Sigmoid colon (tissue), 7 donors: ENCODE measurements around the gene KSR1. TPM values are rescaled to one million over a fixed set of nuclear protein-coding genes. Genes with fewer than 3 reads are reported as not detected.

ENCODE experiments used
- DNase-seq: peaks from one replicate; pipeline ENCODE4 v3.0.0-alpha.2; 2019
- H3K27ac ChIP-seq, 4 donors: fragments of 200-600 bp; sonication (generic); one replicate each; pipeline ENCODE4 v1.5.1; 2016 to 2019; ENCODE audit warnings: mild to moderate bottlenecking in 1 of 4
- H3K27me3 ChIP-seq, 3 donors: fragments of 200-600 bp; sonication (generic); one replicate each; pipeline ENCODE4 v1.5.1; 2019; ENCODE audit warnings: mild to moderate bottlenecking in 1 of 3
- H3K36me3 ChIP-seq, 4 donors: fragments of 200-600 bp; sonication (generic); one replicate each; pipeline ENCODE4 v1.5.1; 2016 to 2019
- H3K4me1 ChIP-seq, 4 donors: fragments of 200-600 bp; sonication (generic); one replicate each; pipeline ENCODE4 v1.5.1; 2017 to 2019
- H3K4me3 ChIP-seq, 4 donors: fragments of 200-600 bp; sonication (generic); one replicate each; pipeline ENCODE4 v1.5.1; 2017 to 2019; ENCODE audit warnings: mild to moderate bottlenecking in 2 of 4, moderate library complexity in 1 of 4
- H3K9me3 ChIP-seq, 4 donors: fragments of 200-600 bp in 3 of 4; sonication (generic) in 3 of 4; one replicate each; pipeline versions ENCODE4 v1.5.1 to v1.6.1; 2013 to 2019
- CTCF ChIP-seq, 4 experiments: fragments of 450-650 bp in 3 of 4; fragments of 200-600 bp in 1 of 4; IDR thresholded peaks; one replicate each; pipeline ENCODE4 v1.5.1; 2016 to 2019; ENCODE audit warnings: antibody characterized with exemption in 4 of 4, mild to moderate bottlenecking in 3 of 4, moderate library complexity in 2 of 4
- EP300 ChIP-seq, 4 donors: sonication (generic); formaldehyde crosslinking; IDR thresholded peaks; one replicate each; pipeline ENCODE4 v1.6.1; 2017; ENCODE audit warnings: antibody characterized with exemption in 4 of 4
- POLR2A ChIP-seq, 2 donors: fragments of 450-650 bp; IDR thresholded peaks; one replicate each; pipeline ENCODE4 v1.6.1; 2016; ENCODE audit warnings: antibody characterized with exemption in 2 of 2, mild to moderate bottlenecking in 2 of 2, moderate library complexity in 2 of 2
- POLR2AphosphoS5 ChIP-seq, 4 donors: sonication (generic); formaldehyde crosslinking; IDR thresholded peaks; one replicate each; pipeline ENCODE4 v1.6.1; 2017; ENCODE audit warnings: antibody characterized with exemption in 4 of 4
- WGBS, 2 donors: extraction: QIAGEN DNeasy Blood & Tissue Kit; methylation state at CpG; one replicate each; pipeline ENCODE4 v1.1.7; 2013; 5-methylcytosine and 5-hydroxymethylcytosine counted together
- intact Hi-C: fragments of 100-400 bp; cut with DNase I; formaldehyde crosslinking; loops from one replicate; pipeline ENCODE4 v1.15.1; 2023
- polyA plus RNA-seq, 3 donors: library from polyadenylated mRNA; stranded (reverse); fragments of 200-250 nt; gene quantifications; one replicate each; pipeline ENCODE4 v1.2.3, GENCODE V29; 2013
- total RNA-seq, 4 donors: library from RNA; depleted of rRNA; stranded (reverse); fragments of >200 nt; gene quantifications; one replicate each; pipeline ENCODE4 v1.1.0, GENCODE V29; 2016
- donor health status: healthy with polysubstance abuse.
- donor health status: Bipolar disorder and iron deficiency.
- donor health status: healthy.

The KSR1 gene
- total and polyA plus RNA-seq, 7 donors, result 4.2 to 25.8 (median 18.2) TPM

GRCh38 chr17:27521281-27522027 is 65.2 kb downstream of the KSR1 start:
- WGBS, 2 donors, result 88 to 92% methylated on average over 7 of the region's 7 CpGs
- TF ChIP-seq CTCF (IDR thresholded peaks at IDR 0.05), result no peak
- no peak for TF ChIP-seq POLR2AphosphoS5 (IDR thresholded peaks at IDR 0.05)
- TF ChIP-seq EP300 (IDR thresholded peaks at IDR 0.05), result no peak
- TF ChIP-seq POLR2A (IDR thresholded peaks at IDR 0.05), result no peak
- Histone ChIP-seq H3K9me3 (no peaks in the 10 kb centered on the region), H3K4me1 (peaks cover 0 to 50% (median 21%) of the 10 kb centered on the region in 4 donors), H3K27me3 (no peaks in the 10 kb centered on the region), H3K36me3 (no peaks in the 10 kb centered on the region), H3K4me3 (no peak overlapping the region), H3K27ac (peak overlapping the region in 2 of 4 donors; percentile 11)
- no peak for DNase-seq
- intact Hi-C loops, result no loop called here

- Histone ChIP-seq H3K27me3 (no peaks in the 10 kb centered on the region), H3K4me1 (peaks cover 0 to 57% (median 27%) of the 10 kb centered on the region in 4 donors), H3K27ac (peak overlapping the region in 2 of 4 donors; percentile 11), H3K9me3 (no peaks in the 10 kb centered on the region), H3K4me3 (no peak overlapping the region), H3K36me3 (no peaks in the 10 kb centered on the region)
- intact Hi-C loops, result no loop called here
- peak in 1 of 4 donors; percentile 33 for TF ChIP-seq POLR2AphosphoS5 (IDR thresholded peaks at IDR 0.05)
- TF ChIP-seq EP300 (IDR thresholded peaks at IDR 0.05), result no peak
- no peak for TF ChIP-seq CTCF (IDR thresholded peaks at IDR 0.05)
- no peak for TF ChIP-seq POLR2A (IDR thresholded peaks at IDR 0.05)
- WGBS, 2 donors, result 89 to 91% methylated on average over 6 of the region's 6 CpGs
- no peak for DNase-seq
These were observed 65.9 kb downstream of the KSR1 start for GRCh38 chr17:27522028-27522635.

- no peak for DNase-seq
- no peak overlapping the region for H3K4me3 ChIP-seq
- intact Hi-C loops, result no loop called here
- H3K9me3 ChIP-seq, result no peaks in the 10 kb centered on the region
- no peak for TF ChIP-seq EP300 (IDR thresholded peaks at IDR 0.05)
- no peak for TF ChIP-seq POLR2AphosphoS5 (IDR thresholded peaks at IDR 0.05)
- TF ChIP-seq POLR2A (IDR thresholded peaks at IDR 0.05), result no peak
- no peak for TF ChIP-seq CTCF (IDR thresholded peaks at IDR 0.05)
- no peak overlapping the region for H3K27ac ChIP-seq
- H3K27me3 ChIP-seq, result no peaks in the 10 kb centered on the region
- no peaks in the 10 kb centered on the region for H3K36me3 ChIP-seq
- peaks cover 0 to 58% (median 27%) of the 10 kb centered on the region in 4 donors for H3K4me1 ChIP-seq
- WGBS, 2 donors, result 83 to 91% methylated on average over 1 of the region's 1 CpG
These were observed 67.5 kb downstream of the KSR1 start for GRCh38 chr17:27523712-27524111.

- intact Hi-C loops, result no loop called here
- no peaks in the 10 kb centered on the region for H3K36me3 ChIP-seq
- no peak overlapping the region for H3K27ac ChIP-seq
- H3K9me3 ChIP-seq, result no peaks in the 10 kb centered on the region
- 84 to 91% methylated on average over 2 of the region's 2 CpGs for WGBS, 2 donors
- no peak overlapping the region for H3K4me3 ChIP-seq
- H3K27me3 ChIP-seq, result no peaks in the 10 kb centered on the region
- DNase-seq, result no peak
- peaks cover 0 to 54% (median 25%) of the 10 kb centered on the region in 4 donors for H3K4me1 ChIP-seq
- no peak for TF ChIP-seq POLR2AphosphoS5 (IDR thresholded peaks at IDR 0.05)
These were observed 68.3 kb downstream of the KSR1 start for GRCh38 chr17:27524594-27524993.

GRCh38 chr17:27525316-27525715 is 69.1 kb downstream of the KSR1 start:
- no peak for DNase-seq
- TF ChIP-seq POLR2A (IDR thresholded peaks at IDR 0.05) (no peak), CTCF (IDR thresholded peaks at IDR 0.05) (no peak)
- peaks cover 0 to 48% (median 23%) of the 10 kb centered on the region in 4 donors for H3K4me1 ChIP-seq

More at GRCh38 chr17:27525316-27525715, 69.1 kb downstream of the KSR1 start:
- H3K36me3 ChIP-seq, result no peaks in the 10 kb centered on the region
- WGBS, 2 donors, result 69 to 79% methylated on average over 2 of the region's 2 CpGs
- no peaks in the 10 kb centered on the region for H3K27me3 ChIP-seq
- intact Hi-C loops, result no loop called here
- H3K9me3 ChIP-seq, result no peaks in the 10 kb centered on the region
- no peak overlapping the region for H3K4me3 ChIP-seq
- H3K27ac ChIP-seq, result no peak overlapping the region
